Measurements from ENCODE around the gene ARHGAP18. TPM values are rescaled to one million over a fixed set of nuclear protein-coding genes. Genes with fewer than 3 reads are reported as not detected.

ARHGAP18 gene
- total RNA-seq, 2 donors from 2014 or later, result 18.7 to 28.3 TPM

DNA sequence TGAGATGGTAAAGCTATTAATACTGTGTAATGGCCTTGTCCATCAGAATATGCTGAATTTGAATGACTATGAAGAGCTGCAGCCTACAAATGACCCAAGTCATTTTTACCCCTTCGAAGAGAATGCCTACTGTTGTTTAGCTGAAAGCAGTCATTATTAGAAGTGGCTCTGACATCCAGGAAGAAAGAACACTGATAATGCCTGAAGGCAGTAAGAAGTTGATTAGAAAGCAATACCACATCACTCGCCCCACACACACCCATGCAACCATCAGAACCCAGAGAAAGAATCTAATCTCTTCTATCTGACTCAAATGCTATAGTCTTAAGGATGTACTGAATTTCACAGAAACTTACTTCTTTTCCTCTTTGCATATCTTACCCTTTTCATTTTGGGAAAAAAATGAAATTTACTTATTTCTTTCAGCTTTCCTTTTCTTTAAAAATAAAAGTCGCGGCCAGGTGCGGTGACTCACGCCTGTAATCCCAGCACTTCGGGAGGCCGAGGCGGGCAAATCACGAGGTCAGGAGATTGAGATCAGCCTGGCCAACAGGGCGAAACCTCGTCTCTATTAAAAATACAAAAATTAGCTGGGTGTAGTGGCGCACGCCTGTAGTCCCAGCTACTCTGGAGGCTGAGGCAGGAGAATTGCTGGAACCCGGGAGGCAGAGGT, 61.0 kb downstream of the ARHGAP18 start:
- no peak for DNase-seq
- Histone ChIP-seq H3K27me3 (no peaks in the 10 kb centered on the region), H3K9ac (ENCODE audit: low read depth in 2 of 2, low read length in 2 of 2) (no peak overlapping the region), H3K27ac (no peak overlapping the region), H3K4me3 (no peak overlapping the region), H3K36me3 (no peaks in the 10 kb centered on the region), H3K9me3 (no peaks in the 10 kb centered on the region), H3K4me1 (no peaks in the 10 kb centered on the region)
- intact Hi-C loops (cut with DNase I), result no loop called here
- TF ChIP-seq, protein P1, sequence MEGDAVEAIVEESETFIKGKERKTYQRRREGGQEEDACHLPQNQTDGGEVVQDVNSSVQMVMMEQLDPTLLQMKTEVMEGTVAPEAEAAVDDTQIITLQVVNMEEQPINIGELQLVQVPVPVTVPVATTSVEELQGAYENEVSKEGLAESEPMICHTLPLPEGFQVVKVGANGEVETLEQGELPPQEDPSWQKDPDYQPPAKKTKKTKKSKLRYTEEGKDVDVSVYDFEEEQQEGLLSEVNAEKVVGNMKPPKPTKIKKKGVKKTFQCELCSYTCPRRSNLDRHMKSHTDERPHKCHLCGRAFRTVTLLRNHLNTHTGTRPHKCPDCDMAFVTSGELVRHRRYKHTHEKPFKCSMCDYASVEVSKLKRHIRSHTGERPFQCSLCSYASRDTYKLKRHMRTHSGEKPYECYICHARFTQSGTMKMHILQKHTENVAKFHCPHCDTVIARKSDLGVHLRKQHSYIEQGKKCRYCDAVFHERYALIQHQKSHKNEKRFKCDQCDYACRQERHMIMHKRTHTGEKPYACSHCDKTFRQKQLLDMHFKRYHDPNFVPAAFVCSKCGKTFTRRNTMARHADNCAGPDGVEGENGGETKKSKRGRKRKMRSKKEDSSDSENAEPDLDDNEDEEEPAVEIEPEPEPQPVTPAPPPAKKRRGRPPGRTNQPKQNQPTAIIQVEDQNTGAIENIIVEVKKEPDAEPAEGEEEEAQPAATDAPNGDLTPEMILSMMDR (IDR thresholded peaks at IDR 0.05), result no peak

DNA sequence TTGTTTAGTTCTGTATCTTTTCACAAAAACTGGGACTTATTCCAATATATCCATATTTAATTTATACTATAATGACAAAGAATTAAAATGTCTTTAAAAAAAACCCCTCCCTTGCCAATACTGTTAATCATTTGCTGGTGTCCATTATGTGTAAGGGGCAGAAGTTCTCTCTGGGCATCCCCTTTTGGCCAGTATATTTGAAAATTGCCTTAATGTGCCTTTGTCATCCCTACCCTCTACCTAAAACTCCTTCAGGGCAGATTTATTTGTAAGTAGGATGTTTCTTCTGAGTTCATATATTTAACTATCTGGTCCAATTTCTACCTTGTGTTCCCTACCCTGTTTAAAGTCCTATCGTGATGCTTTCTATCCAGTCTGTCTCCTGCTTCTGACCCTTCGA, 62.9 kb downstream of the ARHGAP18 start:
- no peak for DNase-seq
- no peaks in the 10 kb centered on the region for H3K36me3 ChIP-seq
- H3K4me1 ChIP-seq, result no peaks in the 10 kb centered on the region
- TF ChIP-seq, protein P1 (IDR thresholded peaks at IDR 0.05), result no peak
- intact Hi-C loops (cut with DNase I), result no loop called here
- H3K27me3 ChIP-seq, result no peaks in the 10 kb centered on the region
- no peak overlapping the region for H3K9ac ChIP-seq (ENCODE audit: low read depth in 2 of 2, low read length in 2 of 2)
- no peak overlapping the region for H3K27ac ChIP-seq
- no peak overlapping the region for H3K4me3 ChIP-seq
- H3K9me3 ChIP-seq, result no peaks in the 10 kb centered on the region

DNA sequence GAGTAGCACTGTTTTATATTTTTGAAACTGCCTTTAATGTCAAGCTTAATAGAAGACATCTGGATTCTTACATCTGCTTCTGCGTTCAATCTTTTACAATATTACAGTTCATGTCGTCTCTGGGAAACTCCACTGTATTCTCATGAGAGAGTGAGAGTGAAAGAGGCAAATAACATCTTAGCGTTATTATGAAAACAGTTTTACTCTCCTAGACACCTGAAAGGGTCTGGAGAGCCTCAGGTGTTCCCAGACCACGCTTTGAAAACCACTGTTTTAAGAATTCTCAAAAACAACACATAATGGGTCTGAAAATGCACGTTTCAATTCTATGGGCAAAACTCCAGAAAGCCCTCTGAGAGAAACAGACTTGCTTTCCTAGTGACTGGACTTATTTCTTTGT, 63.3 kb downstream of the ARHGAP18 start:
- intact Hi-C loops (cut with DNase I), result no loop called here
- no peaks in the 10 kb centered on the region for H3K36me3 ChIP-seq
- H3K27me3 ChIP-seq, result no peaks in the 10 kb centered on the region
- H3K4me1 ChIP-seq, result no peaks in the 10 kb centered on the region
- TF ChIP-seq, protein P1 (IDR thresholded peaks at IDR 0.05), result no peak
- H3K9me3 ChIP-seq, result no peaks in the 10 kb centered on the region
- no peak overlapping the region for H3K27ac ChIP-seq
- no peak for DNase-seq
- no peak overlapping the region for H3K4me3 ChIP-seq
- H3K9ac ChIP-seq (ENCODE audit: low read depth in 2 of 2, low read length in 2 of 2), result no peak overlapping the region

DNA sequence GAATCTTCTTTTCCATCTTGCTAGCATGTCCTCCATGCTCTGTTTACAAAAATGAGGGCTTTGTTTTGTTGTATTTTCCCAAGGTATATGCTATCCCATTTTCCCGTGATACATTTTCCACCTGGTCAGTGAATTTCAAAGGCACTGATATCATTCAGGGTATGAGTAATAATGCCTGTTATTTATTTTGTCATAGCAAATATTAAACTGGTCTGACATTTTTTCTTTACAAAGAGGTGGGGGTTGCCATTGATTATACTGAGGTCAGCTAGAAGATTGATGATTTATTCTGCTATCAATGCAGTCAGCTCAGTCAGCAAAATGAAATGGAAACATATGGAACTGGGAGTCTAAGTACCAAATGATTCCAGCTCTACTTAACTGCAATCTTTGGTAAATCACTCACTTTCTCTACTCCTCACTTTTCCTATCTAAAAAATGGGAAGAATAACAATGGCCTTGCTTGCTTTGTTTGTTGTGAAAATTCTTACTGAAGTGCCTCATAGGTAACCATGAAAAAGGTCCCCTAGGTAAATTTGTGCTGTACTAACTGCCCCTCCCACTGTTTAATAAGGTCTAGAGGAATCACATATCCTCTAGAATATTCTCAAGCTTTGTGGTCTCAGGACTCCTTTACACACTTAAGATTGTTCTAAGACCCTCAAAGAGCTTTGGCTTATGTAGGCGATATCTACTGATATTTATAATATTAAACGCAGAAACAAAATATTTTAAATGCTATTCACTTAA, 64.0 kb downstream of the ARHGAP18 start:
- Histone ChIP-seq H3K4me3 (no peak overlapping the region), H3K4me1 (no peaks in the 10 kb centered on the region)

DNA sequence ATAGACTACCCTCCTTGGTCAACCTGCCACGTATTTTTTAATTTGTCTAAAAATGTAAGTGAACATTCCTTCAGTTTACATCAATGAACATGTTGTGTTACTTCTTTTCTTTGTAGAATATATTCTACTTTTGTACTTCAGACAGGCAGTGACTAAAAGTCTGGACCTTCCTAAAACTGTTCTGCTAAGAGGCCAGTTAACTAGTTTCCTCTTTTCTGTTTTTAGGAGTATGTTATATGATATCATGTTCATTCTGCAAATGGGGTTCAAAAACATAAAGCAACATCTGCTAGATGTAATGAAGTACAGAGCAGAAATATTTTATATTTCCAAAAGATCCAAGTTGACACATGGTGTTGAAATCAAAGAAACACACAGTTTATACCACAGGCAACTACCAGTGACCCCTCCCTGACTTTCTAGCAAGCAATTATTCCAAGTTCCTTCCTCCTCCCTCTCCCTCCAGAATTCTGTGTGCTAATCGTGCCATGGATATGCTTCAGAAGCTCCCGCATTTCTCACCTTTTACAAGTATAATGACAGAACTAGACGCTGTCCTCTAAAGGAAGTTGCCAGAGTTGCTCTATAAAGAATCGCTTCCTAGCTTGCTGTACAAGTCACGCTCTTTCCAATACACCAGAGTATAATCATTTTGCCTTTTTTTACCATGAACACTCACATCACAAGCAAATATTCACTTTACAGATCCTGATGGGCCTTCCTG, 64.7 kb downstream of the ARHGAP18 start:
- intact Hi-C loops (cut with DNase I), result no loop called here
- Histone ChIP-seq H3K4me1 (no peaks in the 10 kb centered on the region), H3K27me3 (no peaks in the 10 kb centered on the region), H3K36me3 (no peaks in the 10 kb centered on the region), H3K4me3 (no peak overlapping the region), H3K27ac (no peak overlapping the region), H3K9me3 (no peaks in the 10 kb centered on the region), H3K9ac (ENCODE audit: low read depth in 2 of 2, low read length in 2 of 2) (no peak overlapping the region)
- TF ChIP-seq, protein P1 (IDR thresholded peaks at IDR 0.05), result no peak
- DNase-seq, result no peak

More for the DNA sequence above, 64.0 kb downstream of the ARHGAP18 start:
- H3K27ac ChIP-seq, result no peak overlapping the region
- intact Hi-C loops (cut with DNase I), result no loop called here
- DNase-seq, result no peak
- H3K9ac ChIP-seq (ENCODE audit: low read depth in 2 of 2, low read length in 2 of 2), result no peak overlapping the region
- no peaks in the 10 kb centered on the region for H3K36me3 ChIP-seq
- TF ChIP-seq, protein P1 (IDR thresholded peaks at IDR 0.05), result no peak
- no peaks in the 10 kb centered on the region for H3K9me3 ChIP-seq
- H3K27me3 ChIP-seq, result no peaks in the 10 kb centered on the region
